K562 (cell line): ENCODE data around the gene CLGN.

ENCODE experiments used
- CBX5 ChIP-seq: IDR thresholded peaks from 2 replicates; pipeline ENCODE4 v1.6.1; 2014; ENCODE audit warnings: low read depth, borderline replicate concordance
- CEBPZ ChIP-seq: fragments of 150-350 bp; IDR thresholded peaks from 2 replicates; pipeline ENCODE4 v1.6.1; 2014; ENCODE audit warnings: low read depth, mild to moderate bottlenecking, low read length, borderline replicate concordance
- CTCF ChIP-seq, 3 experiments: IDR thresholded peaks in 2 of 3; conservative IDR thresholded peaks in 1 of 3; 2 replicates each; pipeline ENCODE4 v1.5.1; 2011 to 2012; ENCODE audit warnings: low read length in 3 of 3, mild to moderate bottlenecking in 3 of 3, control low read depth in 2 of 3, improper control_type of control experiment in 1 of 3, inconsistent platforms in 1 of 3, low read depth in 1 of 3, mixed read lengths in 1 of 3, moderate library complexity in 1 of 3; ENCODE audit not compliant: insufficient read depth in 2 of 3
- EZH2 ChIP-seq: IDR thresholded peaks from 2 replicates; pipeline ENCODE4 v1.6.1; 2012; ENCODE audit warnings: low read depth, mild to moderate bottlenecking, inconsistent platforms, low read length, borderline replicate concordance
- FOS ChIP-seq: IDR thresholded peaks from 3 replicates; pipeline ENCODE4 v1.6.1; 2011; ENCODE audit not compliant: insufficient read length; ENCODE audit errors: extremely low read depth
- GATAD2B ChIP-seq: fragments of 450-650 bp; IDR thresholded peaks from 2 replicates; pipeline ENCODE4 v1.6.1; 2017; ENCODE audit warnings: mild to moderate bottlenecking, borderline replicate concordance
- PHF8 ChIP-seq: fragments of 200-600 bp; sonication (generic); IDR thresholded peaks from 2 replicates; pipeline ENCODE4 v1.6.1; 2012; ENCODE audit warnings: mixed run types, mild to moderate bottlenecking, inconsistent platforms, low read length, moderate library complexity, borderline replicate concordance
- POLR2A ChIP-seq: fragments of 450-650 bp; conservative IDR thresholded peaks from 2 replicates; pipeline ENCODE4 v1.6.1; 2016
- SP2 ChIP-seq: IDR thresholded peaks from 2 replicates; pipeline ENCODE4 v1.6.1; 2011; ENCODE audit warnings: mild to moderate bottlenecking, low read depth, low read length, moderate library complexity; ENCODE audit not compliant: poor library complexity, severe bottlenecking; ENCODE audit errors: extremely low read depth
- SUPT5H ChIP-seq: fragments of 450-650 bp; IDR thresholded peaks from 2 replicates; pipeline ENCODE4 v1.6.1; 2016
- TBL1XR1 ChIP-seq, 2 experiments: IDR thresholded peaks; 2 replicates each; pipeline ENCODE4 v1.6.1; 2012; ENCODE audit warnings: improper control_type of control experiment in 2 of 2, low read length in 2 of 2, mild to moderate bottlenecking in 1 of 2
- ZBTB26 ChIP-seq: fragments of 450-650 bp; formaldehyde crosslinking; IDR thresholded peaks from 2 replicates; pipeline ENCODE4 v1.4.0; 2022; ENCODE audit warnings: missing genetic modification characterization
- TF ChIP-seq, protein P1 (sequence below): fragments of 450-650 bp; IDR thresholded peaks from 2 replicates; pipeline ENCODE4 v1.6.1; 2016; ENCODE audit warnings: borderline replicate concordance

- TF ChIP-seq, protein P1, sequence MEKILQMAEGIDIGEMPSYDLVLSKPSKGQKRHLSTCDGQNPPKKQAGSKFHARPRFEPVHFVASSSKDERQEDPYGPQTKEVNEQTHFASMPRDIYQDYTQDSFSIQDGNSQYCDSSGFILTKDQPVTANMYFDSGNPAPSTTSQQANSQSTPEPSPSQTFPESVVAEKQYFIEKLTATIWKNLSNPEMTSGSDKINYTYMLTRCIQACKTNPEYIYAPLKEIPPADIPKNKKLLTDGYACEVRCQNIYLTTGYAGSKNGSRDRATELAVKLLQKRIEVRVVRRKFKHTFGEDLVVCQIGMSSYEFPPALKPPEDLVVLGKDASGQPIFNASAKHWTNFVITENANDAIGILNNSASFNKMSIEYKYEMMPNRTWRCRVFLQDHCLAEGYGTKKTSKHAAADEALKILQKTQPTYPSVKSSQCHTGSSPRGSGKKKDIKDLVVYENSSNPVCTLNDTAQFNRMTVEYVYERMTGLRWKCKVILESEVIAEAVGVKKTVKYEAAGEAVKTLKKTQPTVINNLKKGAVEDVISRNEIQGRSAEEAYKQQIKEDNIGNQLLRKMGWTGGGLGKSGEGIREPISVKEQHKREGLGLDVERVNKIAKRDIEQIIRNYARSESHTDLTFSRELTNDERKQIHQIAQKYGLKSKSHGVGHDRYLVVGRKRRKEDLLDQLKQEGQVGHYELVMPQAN = no peak
- TF ChIP-seq FOS = no peak
- TF ChIP-seq POLR2A = no peak
- no peak for TF ChIP-seq CBX5
- no peak for TF ChIP-seq TBL1XR1 (IDR thresholded peaks at IDR 0.05; ENCODE audit: low read length in 2 of 2)
- TF ChIP-seq SUPT5H = no peak
- TF ChIP-seq CTCF (IDR thresholded peaks at IDR 0.05 in 2 of 3, conservative IDR thresholded peaks at IDR 0.05 in 1 of 3; ENCODE audit: insufficient read depth in 2 of 3, low read depth in 1 of 3, low read length in 3 of 3) = no peak
- no peak for TF ChIP-seq GATAD2B
- no peak for TF ChIP-seq PHF8
- TF ChIP-seq ZBTB26 = no peak
- TF ChIP-seq EZH2 = no peak
- TF ChIP-seq CEBPZ = no peak
- no peak for TF ChIP-seq SP2
Measured at GRCh38 chr4:140346136-140346535, 81.3 kb downstream of the CLGN start.
